Measurements from ENCODE around the gene PRPH. TPM values are rescaled to one million over a fixed set of nuclear protein-coding genes. Genes with fewer than 3 reads are reported as not detected.
A peak's percentile ranks its signal among the peaks of the same experiment; 100 is the strongest.

Gene PRPH
- total and polyA plus RNA-seq, 2 of the 4 experiments (the other 2 are of a cell fraction) = not detected

DNA sequence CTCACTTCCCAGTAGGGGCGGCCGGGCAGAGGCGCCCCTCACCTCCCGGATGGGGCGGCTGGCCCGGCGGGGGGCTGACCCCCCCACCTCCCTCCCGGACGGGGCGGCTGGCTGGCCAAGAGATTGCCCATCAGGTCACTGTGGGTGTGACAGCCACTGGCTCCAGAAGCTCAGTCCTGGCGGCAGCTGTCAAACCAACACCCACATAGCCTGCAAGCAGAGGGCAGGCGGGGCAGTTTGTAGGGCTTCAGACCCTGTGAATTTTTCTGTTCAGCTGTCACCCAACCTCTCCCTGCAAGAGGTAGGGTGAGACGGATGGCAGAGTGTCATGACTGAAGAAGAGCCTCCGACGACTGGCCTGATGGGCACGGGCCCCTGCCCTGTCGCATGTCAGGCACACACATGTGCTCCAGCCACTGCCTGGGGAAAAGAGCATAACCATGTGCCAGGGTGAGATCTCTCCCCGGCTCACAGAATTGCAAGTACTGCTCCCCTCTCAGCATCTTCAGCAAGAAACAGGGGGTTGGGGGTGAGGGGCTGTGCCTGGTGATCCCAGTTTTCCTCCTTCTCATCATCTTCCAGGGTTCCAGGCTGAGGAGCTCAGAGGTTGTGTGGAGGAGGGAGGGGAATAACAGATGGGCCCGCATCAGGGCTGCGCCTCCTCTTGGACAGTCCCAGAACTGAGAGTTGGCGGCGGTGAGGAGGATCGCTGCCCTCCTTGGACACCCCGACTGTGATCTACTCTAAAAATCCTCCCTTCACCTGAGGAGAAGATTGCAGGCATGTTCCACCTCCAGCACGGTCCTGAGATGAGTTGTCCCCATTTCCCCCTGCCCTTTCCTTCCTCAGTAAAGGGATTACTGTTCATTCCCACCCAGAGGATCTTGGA lies 11.2 kb upstream of the PRPH start:
- H3K9ac ChIP-seq (ENCODE audit: low read depth, low read length) = no peak overlapping the region
- dilution Hi-C loops (cut with HindIII; ENCODE audit: low sequenced_read_pairs, unreplicated experiment) = no loop called here
- CTCF ChIA-PET = interaction anchor here (1.1 kb wide), 1 partner anchor 15 kb away, joined by 3 read pairs; no protein-coding TSS in a partner anchor
- peaks cover 13% of the 10 kb centered on the region for H3K27me3 ChIP-seq (ENCODE audit: control insufficient read depth, insufficient read depth, low read length)
- no peak overlapping the region for H4K5ac ChIP-seq (ENCODE audit: low read depth, low read length)
- DNase-seq (no peak), ATAC-seq (ENCODE audit: low read depth) (no peak)
- no peak overlapping the region for H3K56ac ChIP-seq (ENCODE audit: extremely low read depth, insufficient read depth, low read length)
- intact Hi-C loops (cut with micrococcal nuclease) = no loop called here
- POLR2A ChIA-PET (ENCODE audit: unreplicated experiment) = no interaction called here
- H3K23ac ChIP-seq (ENCODE audit: low read depth, low read length) = no peak overlapping the region
- H2BK20ac ChIP-seq (ENCODE audit: low read depth, low read length) = no peak overlapping the region
- H4K20me1 ChIP-seq (ENCODE audit: insufficient read depth, low read length) = no peaks in the 10 kb centered on the region
- H3K4me2 ChIP-seq (ENCODE audit: low read depth, low read length) = no peak overlapping the region
- H3K36me3 ChIP-seq (ENCODE audit: control insufficient read depth, insufficient read depth, low read length) = no peaks in the 10 kb centered on the region
- no peak overlapping the region for H3K14ac ChIP-seq (replicated peaks; ENCODE audit: low read depth, low read length)
- in situ Hi-C loops (cut with MboI; ENCODE audit: low sequenced_read_pairs) = no loop called here
- H3K18ac ChIP-seq (ENCODE audit: low read depth, low read length) = no peak overlapping the region
- H3K4ac ChIP-seq (ENCODE audit: low read depth, low read length) = no peak overlapping the region
- no peak overlapping the region for H3K4me3 ChIP-seq (ENCODE audit: insufficient read depth, low read depth, low read length)
- H3K27ac ChIP-seq (ENCODE audit: insufficient read depth, low read length) = no peak overlapping the region
- H2BK5ac ChIP-seq (ENCODE audit: low read depth, low read length, poor library complexity, severe bottlenecking) = no peak overlapping the region
- H3K79me1 ChIP-seq (ENCODE audit: low read depth in 1 of 2, low read length in 2 of 2) = no peaks in the 10 kb centered on the region
- peaks cover 3% of the 10 kb centered on the region for H3K9me3 ChIP-seq (ENCODE audit: control insufficient read depth, insufficient read depth, low read length)
- BruUV-seq (replicated peaks) = no TSS peak
- H3K4me1 ChIP-seq (ENCODE audit: control insufficient read depth, insufficient read depth, low read length) = no peaks in the 10 kb centered on the region
- WGBS, 2 experiments (ENCODE audit: extremely low coverage in 2 of 2, insufficient read length in 1 of 2) = 60% methylated on average over 1 of the region's 25 CpGs; no CpG with 5 or more reads in 1 of the 2 experiments
- peak overlapping the region; percentile 5 for H2AK9ac ChIP-seq (replicated peaks; ENCODE audit: low read depth, low read length, poor library complexity)
- H2AK5ac ChIP-seq (ENCODE audit: low read depth, low read length) = 0 out of 2 replicates have a peak overlapping the region, but pooled peaks have one; percentile 37
- 0 out of 2 replicates have a peak, but pooled peaks cover 2% of the 10 kb centered on the region for H3K9me1 ChIP-seq (ENCODE audit: insufficient read depth, low read length)
- no peak overlapping the region for H2BK120ac ChIP-seq (ENCODE audit: low read depth, low read length)
- TF ChIP-seq USF2 (IDR thresholded peaks at IDR 0.05; ENCODE audit: low read depth, low read length) (no peak), CTCF (conservative IDR thresholded peaks at IDR 0.05; ENCODE audit: low read depth, low read length) (0 out of 2 replicates have a peak, but pooled peaks have one; percentile 7)
- no peak overlapping the region for H4K8ac ChIP-seq (ENCODE audit: low read depth in 2 of 2, low read length in 2 of 2)
- H4K91ac ChIP-seq (ENCODE audit: insufficient read depth, low read depth, low read length) = no peak overlapping the region
- H2AFZ ChIP-seq (replicated peaks; ENCODE audit: low read length, poor library complexity) = peak overlapping the region; percentile 23
- no peak overlapping the region for H2BK15ac ChIP-seq (ENCODE audit: low read depth, low read length)
